ENCODE data around the gene KMT5B.

KMT5B gene

GRCh38 chr11:68181719-68182451 is 31.2 kb downstream of the KMT5B start:
- Mint-ChIP-seq H3K27ac (no peak overlapping the region), H3K36me3 (peaks cover 22% of the 10 kb centered on the region), H3K4me1 (no peaks in the 10 kb centered on the region), H3K27me3 (no peaks in the 10 kb centered on the region), H3K4me3 (no peak overlapping the region), H3K9me3 (no peaks in the 10 kb centered on the region)
- DNase-seq (ENCODE audit: low spot score in 2 of 2), result no peak
- no peak for ATAC-seq (ENCODE audit: low read depth)

GRCh38 chr11:68179847-68180246 is 33.2 kb downstream of the KMT5B start:
- H3K4me3 Mint-ChIP-seq, result no peak overlapping the region
- DNase-seq (ENCODE audit: low spot score in 2 of 2), result no peak
- H3K27ac Mint-ChIP-seq, result no peak overlapping the region
- peaks cover 17% of the 10 kb centered on the region for H3K36me3 Mint-ChIP-seq
- no peaks in the 10 kb centered on the region for H3K4me1 Mint-ChIP-seq
- ATAC-seq (ENCODE audit: low read depth), result no peak
- no peaks in the 10 kb centered on the region for H3K9me3 Mint-ChIP-seq
- H3K27me3 Mint-ChIP-seq, result no peaks in the 10 kb centered on the region

GRCh38 chr11:68177877-68178276 is 35.2 kb downstream of the KMT5B start:
- H3K27ac Mint-ChIP-seq, result no peak overlapping the region
- no peak overlapping the region for H3K4me3 Mint-ChIP-seq
- ATAC-seq (ENCODE audit: low read depth) (no peak), DNase-seq (ENCODE audit: low spot score in 2 of 2) (no peak)
- H3K4me1 Mint-ChIP-seq, result no peaks in the 10 kb centered on the region
- H3K9me3 Mint-ChIP-seq, result no peaks in the 10 kb centered on the region
- no peaks in the 10 kb centered on the region for H3K27me3 Mint-ChIP-seq
- peaks cover 17% of the 10 kb centered on the region for H3K36me3 Mint-ChIP-seq

GRCh38 chr11:68173926-68174325 is 39.2 kb downstream of the KMT5B start:
- H3K9me3 Mint-ChIP-seq, result no peaks in the 10 kb centered on the region
- ATAC-seq (ENCODE audit: low read depth), result no peak
- no peak overlapping the region for H3K27ac Mint-ChIP-seq
- no peak overlapping the region for H3K4me3 Mint-ChIP-seq
- H3K4me1 Mint-ChIP-seq, result no peaks in the 10 kb centered on the region
- DNase-seq (ENCODE audit: low spot score in 2 of 2), result no peak
- H3K36me3 Mint-ChIP-seq, result peaks cover 24% of the 10 kb centered on the region
- H3K27me3 Mint-ChIP-seq, result no peaks in the 10 kb centered on the region

GRCh38 chr11:68169442-68169841 is 43.7 kb downstream of the KMT5B start:
- no peak overlapping the region for H3K27ac Mint-ChIP-seq
- no peak overlapping the region for H3K4me3 Mint-ChIP-seq
- no peaks in the 10 kb centered on the region for H3K27me3 Mint-ChIP-seq
- H3K36me3 Mint-ChIP-seq, result peaks cover 28% of the 10 kb centered on the region
- DNase-seq (ENCODE audit: low spot score in 2 of 2) (no peak), ATAC-seq (ENCODE audit: low read depth) (no peak)
- H3K9me3 Mint-ChIP-seq, result no peaks in the 10 kb centered on the region
- no peaks in the 10 kb centered on the region for H3K4me1 Mint-ChIP-seq

GRCh38 chr11:68168694-68169093 is 44.4 kb downstream of the KMT5B start:
- Mint-ChIP-seq H3K36me3 (peaks cover 27% of the 10 kb centered on the region), H3K27me3 (no peaks in the 10 kb centered on the region), H3K4me3 (no peak overlapping the region), H3K4me1 (no peaks in the 10 kb centered on the region), H3K27ac (no peak overlapping the region), H3K9me3 (no peaks in the 10 kb centered on the region)
- DNase-seq (ENCODE audit: low spot score in 2 of 2) (no peak), ATAC-seq (ENCODE audit: low read depth) (no peak)

GRCh38 chr11:68167474-68167873 is 45.6 kb downstream of the KMT5B start:
- no peak for DNase-seq (ENCODE audit: low spot score in 2 of 2)
- no peak overlapping the region for H3K27ac Mint-ChIP-seq
- no peaks in the 10 kb centered on the region for H3K27me3 Mint-ChIP-seq
- H3K36me3 Mint-ChIP-seq, result peaks cover 25% of the 10 kb centered on the region
- no peak overlapping the region for H3K4me3 Mint-ChIP-seq
- no peaks in the 10 kb centered on the region for H3K4me1 Mint-ChIP-seq
- no peak for ATAC-seq (ENCODE audit: low read depth)
- no peaks in the 10 kb centered on the region for H3K9me3 Mint-ChIP-seq

- Mint-ChIP-seq H3K27ac (no peak overlapping the region), H3K27me3 (no peaks in the 10 kb centered on the region), H3K4me3 (no peak overlapping the region), H3K9me3 (no peaks in the 10 kb centered on the region), H3K4me1 (no peaks in the 10 kb centered on the region), H3K36me3 (peaks cover 25% of the 10 kb centered on the region)
- ATAC-seq (ENCODE audit: low read depth), result no peak
- DNase-seq (ENCODE audit: low spot score in 2 of 2), result no peak
Observed at GRCh38 chr11:68166969-68167368, 46.1 kb downstream of the KMT5B start.

GRCh38 chr11:68165601-68166000 is 47.5 kb downstream of the KMT5B start:
- Mint-ChIP-seq H3K27ac (no peak overlapping the region), H3K4me3 (no peak overlapping the region), H3K4me1 (no peaks in the 10 kb centered on the region), H3K27me3 (no peaks in the 10 kb centered on the region), H3K36me3 (peaks cover 25% of the 10 kb centered on the region), H3K9me3 (no peaks in the 10 kb centered on the region)
- no peak for ATAC-seq (ENCODE audit: low read depth)
- no peak for DNase-seq (ENCODE audit: low spot score in 2 of 2)

- DNase-seq (ENCODE audit: low spot score in 2 of 2), result no peak
- ATAC-seq (ENCODE audit: low read depth), result no peak
- no peaks in the 10 kb centered on the region for H3K27me3 Mint-ChIP-seq
- H3K4me1 Mint-ChIP-seq, result no peaks in the 10 kb centered on the region
- no peaks in the 10 kb centered on the region for H3K9me3 Mint-ChIP-seq
- no peak overlapping the region for H3K27ac Mint-ChIP-seq
- H3K36me3 Mint-ChIP-seq, result peaks cover 25% of the 10 kb centered on the region
- H3K4me3 Mint-ChIP-seq, result no peak overlapping the region
Observed at GRCh38 chr11:68164437-68164836, 48.7 kb downstream of the KMT5B start.

GRCh38 chr11:68163691-68164090 is 49.4 kb downstream of the KMT5B start:
- no peak for DNase-seq (ENCODE audit: low spot score in 2 of 2)
- no peaks in the 10 kb centered on the region for H3K27me3 Mint-ChIP-seq
- no peak for ATAC-seq (ENCODE audit: low read depth)
- H3K27ac Mint-ChIP-seq, result no peak overlapping the region
- H3K4me1 Mint-ChIP-seq, result no peaks in the 10 kb centered on the region
- peaks cover 24% of the 10 kb centered on the region for H3K36me3 Mint-ChIP-seq
- no peak overlapping the region for H3K4me3 Mint-ChIP-seq
- H3K9me3 Mint-ChIP-seq, result no peaks in the 10 kb centered on the region

GRCh38 chr11:68160100-68160695 is 52.9 kb downstream of the KMT5B start:
- H3K4me3 Mint-ChIP-seq, result no peak overlapping the region
- H3K27ac Mint-ChIP-seq, result peak overlapping the region; percentile 15
- no peaks in the 10 kb centered on the region for H3K9me3 Mint-ChIP-seq
- peaks cover 20% of the 10 kb centered on the region for H3K36me3 Mint-ChIP-seq
- ATAC-seq (ENCODE audit: low read depth) (no peak), DNase-seq (ENCODE audit: low spot score in 2 of 2) (no peak)
- no peaks in the 10 kb centered on the region for H3K4me1 Mint-ChIP-seq
- H3K27me3 Mint-ChIP-seq, result no peaks in the 10 kb centered on the region

GRCh38 chr11:68159665-68160064 is 53.4 kb downstream of the KMT5B start:
- no peaks in the 10 kb centered on the region for H3K9me3 Mint-ChIP-seq
- no peak overlapping the region for H3K27ac Mint-ChIP-seq
- no peaks in the 10 kb centered on the region for H3K4me1 Mint-ChIP-seq
- ATAC-seq (ENCODE audit: low read depth), result no peak
- DNase-seq (ENCODE audit: low spot score in 2 of 2), result no peak
- H3K27me3 Mint-ChIP-seq, result no peaks in the 10 kb centered on the region
- H3K36me3 Mint-ChIP-seq, result peaks cover 20% of the 10 kb centered on the region
- no peak overlapping the region for H3K4me3 Mint-ChIP-seq

- Mint-ChIP-seq H3K36me3 (peaks cover 20% of the 10 kb centered on the region), H3K27me3 (no peaks in the 10 kb centered on the region), H3K9me3 (no peaks in the 10 kb centered on the region), H3K27ac (no peak overlapping the region), H3K4me3 (no peak overlapping the region), H3K4me1 (no peaks in the 10 kb centered on the region)
- ATAC-seq (ENCODE audit: low read depth) (no peak), DNase-seq (ENCODE audit: low spot score in 2 of 2) (no peak)
Observed at GRCh38 chr11:68159161-68159560, 53.9 kb downstream of the KMT5B start.

- Mint-ChIP-seq H3K4me3 (no peak overlapping the region), H3K36me3 (peaks cover 20% of the 10 kb centered on the region), H3K9me3 (no peaks in the 10 kb centered on the region), H3K27ac (no peak overlapping the region), H3K4me1 (no peaks in the 10 kb centered on the region), H3K27me3 (no peaks in the 10 kb centered on the region)
- no peak for ATAC-seq (ENCODE audit: low read depth)
- DNase-seq (ENCODE audit: low spot score in 2 of 2), result no peak
Observed at GRCh38 chr11:68158580-68158979, 54.5 kb downstream of the KMT5B start.
